Measurements from ENCODE around the gene QRICH1. TPM values are rescaled to one million over a fixed set of nuclear protein-coding genes. Genes with fewer than 3 reads are reported as not detected.

QRICH1 gene
- total RNA-seq, 2 experiments from 2014 or later: 210 to 255 TPM

- Mint-ChIP-seq H3K9me3 (no peaks in the 10 kb centered on the region), H3K4me3 (peak within 1 kb of the TSS; percentile 88), H3K27me3 (no peaks in the 10 kb centered on the region), H3K4me1 (ENCODE audit: low read depth) (peaks cover 31% of the 10 kb centered on the region), H3K27ac (peak within 1 kb of the TSS; percentile 93), H3K36me3 (ENCODE audit: low read depth) (peaks cover 83% of the 10 kb centered on the region)
- ChIA-PET POLR2A (interaction anchor here (0.6 to 2.3 kb wide), 27 partner anchors 8 to 901 kb away, joined by 3 to 60 read pairs (median 3); partner anchors contain the start of genes ARIH2, DALRD3, IP6K2 and MON1A), CTCF (interaction anchor here (0.6 to 2.2 kb wide), 9 partner anchors 9 to 129 kb away, joined by 3 to 29 read pairs (median 4); partner anchors contain the start of genes P4HTM, QRICH1 and WDR6)
- TF ChIP-seq CTCF (IDR thresholded peaks at IDR 0.05): no peak
- H3K27ac ChIP-seq (ENCODE audit: low read depth in 1 of 2, low read length in 2 of 2): peak within 1 kb of the TSS; percentile 87 to 94
- H3K9me3 ChIP-seq (ENCODE audit: control insufficient read depth in 1 of 2, insufficient read depth in 1 of 2, low read length in 2 of 2): no peaks in the 10 kb centered on the region
- no peaks in the 10 kb centered on the region for H3K27me3 ChIP-seq (ENCODE audit: control insufficient read depth in 1 of 2, insufficient read depth in 2 of 2, low read length in 2 of 2)
- peak; percentile 86 to 98 (median 92) for DNase-seq
- peak; percentile 96 for ATAC-seq (ENCODE audit: poor library complexity)
- H3K4me3 ChIP-seq (ENCODE audit: low read length): peak within 1 kb of the TSS; percentile 82
- peaks cover 36% of the 10 kb centered on the region for H3K4me1 ChIP-seq (ENCODE audit: insufficient read depth, low read length)
- intact Hi-C loops (cut with DNase I, micrococcal nuclease): loop anchor here (1.0 to 10.0 kb wide), 6 partner anchors 8 to 906 kb away; partner anchors contain the start of genes APEH (in 1 of the 2), IP6K2 (in 1 of the 2) and WDR6 (in 1 of the 2)
- peaks cover 69% of the 10 kb centered on the region for H3K36me3 ChIP-seq (ENCODE audit: insufficient read depth, low read length)
Measured at GRCh38 chr3:49028673-49029562, 65.0 kb downstream of the QRICH1 start, which contains the start of gene IMPDH2. IMPDH2 (minus strand) TSS chr3:49029398; CDS start chr3:49029350, 48 bp downstream.

- Histone ChIP-seq H3K9me3 (ENCODE audit: control insufficient read depth in 1 of 2, insufficient read depth in 1 of 2, low read length in 2 of 2) (no peaks in the 10 kb centered on the region), H3K4me1 (ENCODE audit: insufficient read depth, low read length) (peaks cover 41% of the 10 kb centered on the region), H3K36me3 (ENCODE audit: insufficient read depth, low read length) (peaks cover 74% of the 10 kb centered on the region), H3K27me3 (ENCODE audit: control insufficient read depth in 1 of 2, insufficient read depth in 2 of 2, low read length in 2 of 2) (no peaks in the 10 kb centered on the region), H3K4me3 (ENCODE audit: low read length) (peak overlapping the region; percentile 82), H3K27ac (ENCODE audit: low read depth in 1 of 2, low read length in 2 of 2) (peak overlapping the region; percentile 87 to 94)
- Mint-ChIP-seq H3K27me3 (no peaks in the 10 kb centered on the region), H3K36me3 (ENCODE audit: low read depth) (peaks cover 86% of the 10 kb centered on the region), H3K27ac (peak overlapping the region; percentile 93), H3K4me3 (peak overlapping the region; percentile 88), H3K4me1 (ENCODE audit: low read depth) (peaks cover 35% of the 10 kb centered on the region), H3K9me3 (no peaks in the 10 kb centered on the region)
- ATAC-seq (ENCODE audit: poor library complexity) (no peak), DNase-seq (no peak)
- ChIA-PET POLR2A (interaction anchor here (0.8 to 2.3 kb wide), 9 partner anchors 8 to 312 kb away, joined by 3 to 60 read pairs (median 23); partner anchors contain the start of genes DALRD3, P4HTM, QARS1 and QRICH1), CTCF (interaction anchor here (1.6 to 2.2 kb wide), 3 partner anchors 38 to 66 kb away, joined by 8 to 29 read pairs (median 16); partner anchors contain the start of genes P4HTM and QRICH1)
- intact Hi-C loops (cut with DNase I, micrococcal nuclease): loop anchor here (2.0 to 10.0 kb wide), 4 partner anchors 39 to 907 kb away; partner anchors contain the start of genes APEH (in 1 of the 2) and IP6K2 (in 1 of the 2)
- TF ChIP-seq CTCF (IDR thresholded peaks at IDR 0.05): no peak
Measured at GRCh38 chr3:49028298-49028672, 65.6 kb downstream of the QRICH1 start.

- ATAC-seq (ENCODE audit: poor library complexity) (no peak), DNase-seq (no peak)
- Histone ChIP-seq H3K27ac (ENCODE audit: low read depth in 1 of 2, low read length in 2 of 2) (peak overlapping the region in 1 of 2 donors; percentile 32), H3K36me3 (ENCODE audit: insufficient read depth, low read length) (peaks cover 72% of the 10 kb centered on the region), H3K27me3 (ENCODE audit: control insufficient read depth in 1 of 2, insufficient read depth in 2 of 2, low read length in 2 of 2) (no peaks in the 10 kb centered on the region), H3K4me1 (ENCODE audit: insufficient read depth, low read length) (peaks cover 47% of the 10 kb centered on the region), H3K4me3 (ENCODE audit: low read length) (no peak overlapping the region), H3K9me3 (ENCODE audit: control insufficient read depth in 1 of 2, insufficient read depth in 1 of 2, low read length in 2 of 2) (no peaks in the 10 kb centered on the region)
- POLR2A ChIA-PET: interaction anchor here (2.2 to 12.0 kb wide), 3 partner anchors 10 to 66 kb away, joined by 23 to 331 read pairs (median 42); partner anchors contain the start of genes DALRD3, QRICH1 and WDR6
- Mint-ChIP-seq H3K4me1 (ENCODE audit: low read depth) (peaks cover 41% of the 10 kb centered on the region), H3K27me3 (no peaks in the 10 kb centered on the region), H3K9me3 (no peaks in the 10 kb centered on the region), H3K4me3 (peak overlapping the region; percentile 88), H3K36me3 (ENCODE audit: low read depth) (peaks cover 86% of the 10 kb centered on the region), H3K27ac (peak overlapping the region; percentile 93)
- intact Hi-C loops (cut with DNase I, micrococcal nuclease): loop anchor here (2.0 to 10.0 kb wide), 4 partner anchors 39 to 907 kb away; partner anchors contain the start of genes APEH (in 1 of the 2) and IP6K2 (in 1 of the 2)
- CTCF ChIA-PET: interaction anchor here (2.2 kb wide), 1 partner anchor 40 kb away, joined by 29 read pairs; no protein-coding TSS in a partner anchor
- no peak for TF ChIP-seq CTCF (IDR thresholded peaks at IDR 0.05)
Measured at GRCh38 chr3:49027634-49028033, 66.2 kb downstream of the QRICH1 start.
